ENCODE results near the gene ATL3.
"Not testable (repeated sequence)": the region's sequence is repeated elsewhere in the genome, so short reads cannot be mapped to it uniquely, and the experiment has no call there.

ATL3 gene

DNA sequence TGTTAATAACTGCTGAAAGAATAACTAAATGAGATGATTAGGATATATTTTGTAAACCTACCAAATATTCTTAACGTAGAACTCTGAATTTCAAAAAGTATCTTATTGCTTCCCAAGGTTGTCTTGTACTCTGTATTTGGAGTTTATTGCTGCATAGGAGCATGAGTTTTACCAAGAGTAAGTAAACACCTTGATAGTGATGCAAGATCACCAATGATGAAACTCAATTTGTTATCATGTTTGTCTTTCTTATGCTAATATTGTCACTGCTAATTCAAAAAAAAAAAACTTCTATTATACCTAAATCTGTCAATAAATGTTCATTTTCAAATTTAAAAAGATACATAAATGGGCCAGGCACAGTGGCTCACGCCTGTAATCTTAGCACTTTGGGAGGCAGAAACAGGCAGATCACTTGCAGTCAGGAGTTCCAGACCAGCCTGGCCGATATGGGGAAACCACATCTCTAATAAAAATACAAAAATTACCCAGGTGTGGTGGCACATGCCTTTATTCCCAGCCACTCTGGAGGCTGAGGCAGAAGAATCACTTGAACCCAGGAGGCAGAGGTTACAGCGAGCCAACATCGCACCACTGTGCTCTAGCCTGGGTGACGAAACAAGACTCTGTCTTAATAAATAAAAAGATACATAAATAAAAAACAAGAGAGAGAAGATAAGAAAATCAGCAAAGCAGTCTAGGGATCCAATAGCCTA is 84.6 kb downstream of the ATL3 start:
- DNase-seq = no peak

DNA sequence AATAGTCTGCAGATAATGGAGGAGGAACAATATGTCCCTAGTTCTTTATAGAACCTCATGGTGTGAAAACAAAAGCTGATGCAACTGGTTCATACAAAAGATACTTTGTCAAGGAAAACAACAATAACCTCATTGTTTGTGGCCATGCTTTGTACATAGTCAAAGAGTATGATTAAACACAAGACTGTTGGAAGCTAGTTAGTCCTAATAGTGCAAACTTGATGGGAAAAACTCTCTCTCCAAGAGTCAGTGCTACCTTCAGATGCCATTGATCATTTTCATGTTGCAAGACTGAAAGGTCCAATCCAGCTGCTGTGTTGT is 87.9 kb downstream of the ATL3 start:
- no peak for DNase-seq

DNA sequence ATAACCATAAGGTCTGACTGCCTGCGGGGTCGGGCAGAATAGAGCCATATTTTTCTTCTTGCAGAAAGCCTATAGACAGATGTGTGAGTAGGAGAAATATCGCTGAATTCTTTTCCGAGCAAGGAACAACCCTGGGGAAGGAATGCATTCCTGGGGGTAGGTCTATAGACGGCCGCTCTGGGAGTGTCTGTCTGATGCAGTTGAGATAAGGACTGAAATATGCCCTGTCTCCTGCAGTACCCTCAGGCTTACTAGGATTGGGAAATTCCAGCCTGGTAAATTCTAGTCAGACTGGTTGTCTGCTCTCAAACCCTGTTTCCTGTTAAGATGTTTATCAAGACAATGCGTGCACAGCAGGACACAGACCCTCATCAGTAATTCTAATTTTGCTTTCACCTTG is 90.0 kb downstream of the ATL3 start:
- DNase-seq = not testable (repeated sequence)

DNA sequence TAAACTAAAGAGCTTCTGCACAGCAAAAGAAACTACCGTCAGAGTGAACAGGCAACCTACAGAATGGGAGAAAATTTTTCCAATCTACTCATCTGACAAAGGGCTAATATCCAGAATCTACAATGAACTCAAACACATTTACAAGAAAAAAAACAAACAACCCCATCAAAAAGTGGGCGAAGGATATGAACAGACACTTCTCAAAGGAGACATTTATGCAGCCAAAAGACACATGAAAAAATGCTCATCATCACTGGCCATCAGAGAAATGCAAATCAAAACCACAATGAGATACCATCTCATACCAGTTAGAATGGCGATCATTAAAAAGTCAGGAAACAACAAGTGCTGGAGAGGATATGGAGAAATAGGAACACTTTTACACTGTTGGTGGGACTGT is 92.3 kb downstream of the ATL3 start:
- DNase-seq = not testable (repeated sequence)

DNA sequence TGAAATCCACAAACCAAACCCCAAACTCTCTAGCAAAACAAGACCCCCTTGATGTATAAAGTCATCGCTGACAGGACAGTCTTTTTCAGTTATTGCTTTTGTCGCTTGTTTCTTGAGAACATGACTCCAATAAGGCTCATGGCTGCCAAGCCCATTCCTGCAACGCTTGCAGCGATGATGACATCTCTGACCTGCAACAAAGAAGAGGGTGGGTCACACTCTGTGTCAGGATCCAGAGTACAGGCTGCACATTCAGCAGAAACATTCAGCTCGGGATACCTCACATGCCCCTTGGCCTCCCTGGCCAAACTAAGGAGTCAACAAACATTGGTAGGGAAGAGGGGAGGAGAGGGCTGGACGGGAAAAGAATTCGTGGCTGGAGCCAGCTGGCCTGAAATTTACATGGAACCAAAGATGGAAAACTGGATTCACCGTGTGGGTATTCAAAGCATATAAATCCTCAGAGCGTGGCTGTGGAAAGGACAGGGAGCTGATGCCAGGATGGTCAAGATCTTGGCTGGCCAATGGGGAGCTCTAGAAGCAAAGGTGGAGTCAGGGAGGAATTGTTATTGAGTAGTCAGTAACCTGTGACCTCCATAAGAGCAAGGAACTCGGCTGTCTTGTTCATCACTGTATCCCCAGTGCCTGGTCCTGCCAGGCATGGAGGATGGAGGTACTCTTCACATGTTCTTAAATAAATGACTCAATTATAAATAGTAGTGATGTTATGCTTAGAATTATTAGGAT is 96.1 kb downstream of the ATL3 start:
- DNase-seq = no peak
